Suprapubic skin (tissue), 4 donors: ENCODE results near the gene RNF182.

Experiments used
- EP300 ChIP-seq: sonication (generic); formaldehyde crosslinking; IDR thresholded peaks from one replicate; pipeline ENCODE4 v1.6.1; 2017; ENCODE audit warnings: antibody characterized with exemption
- POLR2AphosphoS5 ChIP-seq, 3 donors: sonication (generic); formaldehyde crosslinking; IDR thresholded peaks; one replicate each; pipeline ENCODE4 v1.6.1; 2017; ENCODE audit warnings: antibody characterized with exemption in 3 of 3
- TF ChIP-seq, protein P1 (sequence below), 2 donors: fragments of 200-600 bp in 1 of 2; fragments of 450-650 bp in 1 of 2; sonication (generic) in 1 of 2; IDR thresholded peaks; one replicate each; pipeline ENCODE4 v1.5.1; 2016 to 2019; ENCODE audit warnings: antibody characterized with exemption in 2 of 2, mild to moderate bottlenecking in 1 of 2, moderate library complexity in 1 of 2

DNA sequence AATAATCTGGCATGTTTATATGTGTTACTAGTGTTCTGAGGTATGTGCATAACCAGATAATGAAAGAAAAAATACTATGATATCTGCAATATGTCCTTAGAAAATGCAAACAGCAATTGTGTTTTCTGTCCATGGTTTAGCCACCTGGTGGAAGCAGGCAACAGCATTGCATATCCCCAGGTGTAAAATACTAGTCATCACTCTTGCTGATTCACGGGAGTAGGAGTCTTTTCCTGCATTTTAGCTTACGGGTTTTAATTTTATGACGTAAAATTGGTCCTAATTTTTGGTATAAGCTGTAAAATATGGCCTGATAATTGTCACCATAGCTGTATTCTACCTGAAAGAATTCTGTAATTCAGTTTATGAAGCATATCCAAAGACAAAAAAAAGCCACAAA, 2.5 kb downstream of the RNF182 start:
- TF ChIP-seq EP300 = no peak
- TF ChIP-seq, protein P1, sequence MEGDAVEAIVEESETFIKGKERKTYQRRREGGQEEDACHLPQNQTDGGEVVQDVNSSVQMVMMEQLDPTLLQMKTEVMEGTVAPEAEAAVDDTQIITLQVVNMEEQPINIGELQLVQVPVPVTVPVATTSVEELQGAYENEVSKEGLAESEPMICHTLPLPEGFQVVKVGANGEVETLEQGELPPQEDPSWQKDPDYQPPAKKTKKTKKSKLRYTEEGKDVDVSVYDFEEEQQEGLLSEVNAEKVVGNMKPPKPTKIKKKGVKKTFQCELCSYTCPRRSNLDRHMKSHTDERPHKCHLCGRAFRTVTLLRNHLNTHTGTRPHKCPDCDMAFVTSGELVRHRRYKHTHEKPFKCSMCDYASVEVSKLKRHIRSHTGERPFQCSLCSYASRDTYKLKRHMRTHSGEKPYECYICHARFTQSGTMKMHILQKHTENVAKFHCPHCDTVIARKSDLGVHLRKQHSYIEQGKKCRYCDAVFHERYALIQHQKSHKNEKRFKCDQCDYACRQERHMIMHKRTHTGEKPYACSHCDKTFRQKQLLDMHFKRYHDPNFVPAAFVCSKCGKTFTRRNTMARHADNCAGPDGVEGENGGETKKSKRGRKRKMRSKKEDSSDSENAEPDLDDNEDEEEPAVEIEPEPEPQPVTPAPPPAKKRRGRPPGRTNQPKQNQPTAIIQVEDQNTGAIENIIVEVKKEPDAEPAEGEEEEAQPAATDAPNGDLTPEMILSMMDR (IDR thresholded peaks at IDR 0.05) = no peak
- TF ChIP-seq POLR2AphosphoS5 (IDR thresholded peaks at IDR 0.05) = no peak
